ENCODE measurements around the gene CADM2.
"Not testable (repeated sequence)": the region's sequence is repeated elsewhere in the genome, so short reads cannot be mapped to it uniquely, and the experiment has no call there.

The CADM2 gene

GRCh38 chr3:85090495-85090894 is 131.7 kb downstream of the CADM2 start:
- DNase-seq (ENCODE audit: insufficient read length) (no peak), FAIRE-seq (no peak)
- TF ChIP-seq POLR2A (IDR thresholded peaks at IDR 0.05; ENCODE audit: low read depth, low read length) (no peak), TAF1 (IDR thresholded peaks at IDR 0.05; ENCODE audit: borderline replicate concordance, low read depth, low read length) (no peak), POLR2AphosphoS5 (IDR thresholded peaks at IDR 0.05; ENCODE audit: low read depth, low read length) (no peak)

GRCh38 chr3:85100316-85100715 is 141.5 kb downstream of the CADM2 start:
- no peak for FAIRE-seq
- DNase-seq (ENCODE audit: insufficient read length): no peak
- TF ChIP-seq POLR2A (IDR thresholded peaks at IDR 0.05; ENCODE audit: low read depth, low read length) (no peak), TAF1 (IDR thresholded peaks at IDR 0.05; ENCODE audit: borderline replicate concordance, low read depth, low read length) (no peak), POLR2AphosphoS5 (IDR thresholded peaks at IDR 0.05; ENCODE audit: low read depth, low read length) (no peak)

- DNase-seq (ENCODE audit: insufficient read length) (no peak), FAIRE-seq (no peak)
- TF ChIP-seq POLR2AphosphoS5 (IDR thresholded peaks at IDR 0.05; ENCODE audit: low read depth, low read length) (no peak), TAF1 (IDR thresholded peaks at IDR 0.05; ENCODE audit: borderline replicate concordance, low read depth, low read length) (no peak), POLR2A (IDR thresholded peaks at IDR 0.05; ENCODE audit: low read depth, low read length) (no peak)
Observed at GRCh38 chr3:85102781-85103180, 144.0 kb downstream of the CADM2 start.

GRCh38 chr3:85110393-85110792 is 151.6 kb downstream of the CADM2 start:
- DNase-seq (ENCODE audit: insufficient read length): no peak
- TF ChIP-seq TAF1 (IDR thresholded peaks at IDR 0.05; ENCODE audit: borderline replicate concordance, low read depth, low read length) (no peak), POLR2A (IDR thresholded peaks at IDR 0.05; ENCODE audit: low read depth, low read length) (no peak), POLR2AphosphoS5 (IDR thresholded peaks at IDR 0.05; ENCODE audit: low read depth, low read length) (no peak)
- FAIRE-seq: no peak

GRCh38 chr3:85120879-85121278 is 162.1 kb downstream of the CADM2 start:
- FAIRE-seq (no peak), DNase-seq (ENCODE audit: insufficient read length) (no peak)
- TF ChIP-seq POLR2A (IDR thresholded peaks at IDR 0.05; ENCODE audit: low read depth, low read length): no peak
- TF ChIP-seq POLR2AphosphoS5 (IDR thresholded peaks at IDR 0.05; ENCODE audit: low read depth, low read length): no peak
- no peak for TF ChIP-seq TAF1 (IDR thresholded peaks at IDR 0.05; ENCODE audit: borderline replicate concordance, low read depth, low read length)

- not testable (repeated sequence) for FAIRE-seq
Observed at GRCh38 chr3:85132864-85133263, 174.1 kb downstream of the CADM2 start.

GRCh38 chr3:85133691-85134420 is 175.1 kb downstream of the CADM2 start:
- not testable (repeated sequence) for DNase-seq (ENCODE audit: insufficient read length); FAIRE-seq

More at GRCh38 chr3:85132864-85133263, 174.1 kb downstream of the CADM2 start:
- not testable (repeated sequence) for DNase-seq (ENCODE audit: insufficient read length)

- DNase-seq (ENCODE audit: insufficient read length) (no peak), FAIRE-seq (no peak)
- TF ChIP-seq TAF1 (IDR thresholded peaks at IDR 0.05; ENCODE audit: borderline replicate concordance, low read depth, low read length) (no peak), POLR2A (IDR thresholded peaks at IDR 0.05; ENCODE audit: low read depth, low read length) (no peak), POLR2AphosphoS5 (IDR thresholded peaks at IDR 0.05; ENCODE audit: low read depth, low read length) (no peak)
Observed at GRCh38 chr3:85142626-85143025, 183.8 kb downstream of the CADM2 start.

- no peak for FAIRE-seq
- DNase-seq (ENCODE audit: insufficient read length): no peak
- no peak for TF ChIP-seq POLR2AphosphoS5 (IDR thresholded peaks at IDR 0.05; ENCODE audit: low read depth, low read length)
- TF ChIP-seq POLR2A (IDR thresholded peaks at IDR 0.05; ENCODE audit: low read depth, low read length): no peak
- no peak for TF ChIP-seq TAF1 (IDR thresholded peaks at IDR 0.05; ENCODE audit: borderline replicate concordance, low read depth, low read length)
Observed at GRCh38 chr3:85148036-85148435, 189.2 kb downstream of the CADM2 start.

GRCh38 chr3:85151555-85151954 is 192.8 kb downstream of the CADM2 start:
- TF ChIP-seq POLR2A (IDR thresholded peaks at IDR 0.05; ENCODE audit: low read depth, low read length): no peak
- TF ChIP-seq POLR2AphosphoS5 (IDR thresholded peaks at IDR 0.05; ENCODE audit: low read depth, low read length): no peak
- no peak for TF ChIP-seq TAF1 (IDR thresholded peaks at IDR 0.05; ENCODE audit: borderline replicate concordance, low read depth, low read length)
- DNase-seq (ENCODE audit: insufficient read length) (no peak), FAIRE-seq (no peak)

GRCh38 chr3:85153279-85153678 is 194.5 kb downstream of the CADM2 start:
- FAIRE-seq; DNase-seq (ENCODE audit: insufficient read length): not testable (repeated sequence)

- TF ChIP-seq TAF1 (IDR thresholded peaks at IDR 0.05; ENCODE audit: borderline replicate concordance, low read depth, low read length) (no peak), POLR2A (IDR thresholded peaks at IDR 0.05; ENCODE audit: low read depth, low read length) (no peak), POLR2AphosphoS5 (IDR thresholded peaks at IDR 0.05; ENCODE audit: low read depth, low read length) (no peak)
- no peak for DNase-seq (ENCODE audit: insufficient read length)
- FAIRE-seq: no peak
Observed at GRCh38 chr3:85159376-85159775, 200.6 kb downstream of the CADM2 start.

GRCh38 chr3:85161544-85161943 is 202.8 kb downstream of the CADM2 start:
- FAIRE-seq (no peak), DNase-seq (ENCODE audit: insufficient read length) (no peak)
- no peak for TF ChIP-seq POLR2AphosphoS5 (IDR thresholded peaks at IDR 0.05; ENCODE audit: low read depth, low read length)
- TF ChIP-seq POLR2A (IDR thresholded peaks at IDR 0.05; ENCODE audit: low read depth, low read length): no peak
- no peak for TF ChIP-seq TAF1 (IDR thresholded peaks at IDR 0.05; ENCODE audit: borderline replicate concordance, low read depth, low read length)

Measured in GM12892 (cell line).